Natural killer cell (primary cell): ENCODE data around the gene SRC. TPM values are rescaled to one million over a fixed set of nuclear protein-coding genes. Genes with fewer than 3 reads are reported as not detected.

ENCODE experiments used
- ATAC-seq, 3 donors: fragments of 150-1000 bp in 2 of 3; fragments of 200-7000 bp in 1 of 3; cut with Tn5 transposase; 1 replicate in 1 of 3; 2 replicates in 2 of 3; pipeline ENCODE4 v1.10.0; 2021; ENCODE audit warnings: mild to moderate bottlenecking in 2 of 3, moderate library complexity in 2 of 3
- DNase-seq, 2 donors: peaks; one replicate each; pipeline versions ENCODE4 v3.0.0 to v3.0.0-alpha.2; 2013 to 2021; ENCODE audit warnings: mixed read lengths in 1 of 2
- H3K27ac ChIP-seq: one replicate; pipeline ENCODE4 v1.5.1; 2013; ENCODE audit warnings: mild to moderate bottlenecking, low read length
- H3K27me3 ChIP-seq: one replicate; pipeline ENCODE4 v1.6.1; 2013; ENCODE audit warnings: low read length; ENCODE audit not compliant: control insufficient read depth, insufficient read depth
- H3K36me3 ChIP-seq: one replicate; pipeline ENCODE4 v1.6.1; 2013; ENCODE audit warnings: low read length; ENCODE audit not compliant: control insufficient read depth, insufficient read depth
- H3K4me1 ChIP-seq: one replicate; pipeline ENCODE4 v1.6.1; 2013; ENCODE audit warnings: low read length; ENCODE audit not compliant: control insufficient read depth, insufficient read depth
- H3K4me3 ChIP-seq: one replicate; pipeline ENCODE4 v1.5.1; 2013; ENCODE audit warnings: low read length
- H3K9me3 ChIP-seq: one replicate; pipeline ENCODE4 v1.6.1; 2013; ENCODE audit warnings: low read length; ENCODE audit not compliant: control insufficient read depth, insufficient read depth
- H3K27ac Mint-ChIP-seq, 2 donors: one replicate each; pipeline ENCODE4 v1.8.0; 2022; ENCODE audit warnings: mild to moderate bottlenecking in 2 of 2, mixed read lengths in 2 of 2, moderate library complexity in 1 of 2
- H3K27me3 Mint-ChIP-seq, 2 donors: one replicate each; pipeline ENCODE4 v1.8.0; 2022; ENCODE audit warnings: low read depth in 2 of 2, mixed read lengths in 2 of 2
- H3K36me3 Mint-ChIP-seq: one replicate; pipeline ENCODE4 v1.8.0; 2022; ENCODE audit warnings: mixed read lengths
- H3K4me1 Mint-ChIP-seq, 2 donors: one replicate each; pipeline ENCODE4 v1.8.0; 2022; ENCODE audit warnings: mixed read lengths in 2 of 2
- H3K4me3 Mint-ChIP-seq: one replicate; pipeline ENCODE4 v1.8.0; 2022; ENCODE audit warnings: mild to moderate bottlenecking, moderate library complexity, mixed read lengths
- H3K9me3 Mint-ChIP-seq, 2 donors: one replicate each; pipeline ENCODE4 v1.8.0; 2022; ENCODE audit warnings: mixed read lengths in 2 of 2
- CTCF ChIP-seq: fragments of 200-600 bp; IDR thresholded peaks from one replicate; pipeline ENCODE4 v1.8.0; 2022; ENCODE audit warnings: antibody characterized with exemption
- WGBS: methylation state at CpG from one replicate; pipeline ENCODE4 v1.1.7; 2013; ENCODE audit warnings: missing lambda C conversion rate; ENCODE audit not compliant: insufficient coverage; 5-methylcytosine and 5-hydroxymethylcytosine counted together
- intact Hi-C: fragments of 100-400 bp; cut with micrococcal nuclease; formaldehyde crosslinking; loops from one replicate; pipeline ENCODE4 v1.14.2; 2022
- total RNA-seq, 4 donors: library from RNA; stranded (reverse); fragments of 120-200 nt in 1 of 4; gene quantifications; one replicate each; pipeline versions ENCODE4 v1.2.3 to v1.2.4, GENCODE V29; 2013 to 2022

Gene SRC
- total RNA-seq, 3 donors from 2014 or later (not counting 1 experiment from before 2014, with no cell fraction given), result 2.3 to 15.6 (median 10.5) TPM

GRCh38 chr20:37315452-37316110, 30.4 kb upstream of the SRC start:
- WGBS, result 60% methylated on average over 12 of the region's 13 CpGs
- H3K4me1 ChIP-seq, result peaks cover 25% of the 10 kb centered on the region
- H3K9me3 ChIP-seq, result no peaks in the 10 kb centered on the region
- Mint-ChIP-seq H3K36me3 (no peaks in the 10 kb centered on the region), H3K4me1 (peaks cover 34 to 52% of the 10 kb centered on the region in 2 donors), H3K27me3 (no peaks in the 10 kb centered on the region), H3K4me3 (no peak overlapping the region), H3K9me3 (no peaks in the 10 kb centered on the region), H3K27ac (peak overlapping the region; percentile 89 to 94)
- intact Hi-C loops, result no loop called here
- no peak for TF ChIP-seq CTCF
- no peaks in the 10 kb centered on the region for H3K27me3 ChIP-seq
- H3K4me3 ChIP-seq, result no peak overlapping the region
- H3K36me3 ChIP-seq, result peaks cover 6% of the 10 kb centered on the region
- peak overlapping the region; percentile 81 for H3K27ac ChIP-seq
- ATAC-seq, result peak in 2 of 3 donors; percentile 9 to 12
- DNase-seq, result no peak

GRCh38 chr20:37316116-37316774, 29.7 kb upstream of the SRC start:
- Histone ChIP-seq H3K4me3 (no peak overlapping the region), H3K36me3 (peaks cover 5% of the 10 kb centered on the region), H3K4me1 (peaks cover 25% of the 10 kb centered on the region), H3K27ac (peak overlapping the region; percentile 81), H3K27me3 (no peaks in the 10 kb centered on the region), H3K9me3 (no peaks in the 10 kb centered on the region)
- 37% methylated on average over 14 of the region's 15 CpGs for WGBS
- ATAC-seq (peak; percentile 90 to 92 (median 90)), DNase-seq (peak; percentile 37 to 47)
- no peaks in the 10 kb centered on the region for H3K36me3 Mint-ChIP-seq
- intact Hi-C loops, result no loop called here
- no peak for TF ChIP-seq CTCF
- H3K9me3 Mint-ChIP-seq, result no peaks in the 10 kb centered on the region
- peak overlapping the region; percentile 45 for H3K4me3 Mint-ChIP-seq
- H3K4me1 Mint-ChIP-seq, result peaks cover 34 to 46% of the 10 kb centered on the region in 2 donors
- peak overlapping the region; percentile 89 to 94 for H3K27ac Mint-ChIP-seq
- H3K27me3 Mint-ChIP-seq, result no peaks in the 10 kb centered on the region

- H3K27me3 ChIP-seq, result no peaks in the 10 kb centered on the region
- WGBS, result 77% methylated on average over 5 of the region's 5 CpGs
- no peaks in the 10 kb centered on the region for H3K9me3 ChIP-seq
- peak overlapping the region; percentile 89 to 94 for H3K27ac Mint-ChIP-seq
- no peaks in the 10 kb centered on the region for H3K9me3 Mint-ChIP-seq
- ATAC-seq, result no peak
- H3K36me3 Mint-ChIP-seq, result no peaks in the 10 kb centered on the region
- no peak overlapping the region for H3K4me3 Mint-ChIP-seq
- peaks cover 25% of the 10 kb centered on the region for H3K4me1 ChIP-seq
- no peak for TF ChIP-seq CTCF
- no peak for DNase-seq
- H3K36me3 ChIP-seq, result peaks cover 5% of the 10 kb centered on the region
- peaks cover 34 to 44% of the 10 kb centered on the region in 2 donors for H3K4me1 Mint-ChIP-seq
- intact Hi-C loops, result no loop called here
- peak overlapping the region; percentile 81 for H3K27ac ChIP-seq
- H3K27me3 Mint-ChIP-seq, result no peaks in the 10 kb centered on the region
- H3K4me3 ChIP-seq, result no peak overlapping the region
Measured at GRCh38 chr20:37316775-37317170, 29.2 kb upstream of the SRC start.
